HG03354 (cell line): ENCODE measurements around the gene SMYD3.

ENCODE experiments used
- ATAC-seq: cut with Tn5 transposase; IDR thresholded peaks from one replicate; pipeline ENCODE4 v1.9.1; 2021; ENCODE audit warnings: mild to moderate bottlenecking; ENCODE audit not compliant: unreplicated experiment, poor library complexity, severe bottlenecking

The SMYD3 gene

GRCh38 chr1:246517391-246517790, 10.3 kb upstream of the SMYD3 start:
- ATAC-seq: no peak

GRCh38 chr1:246516126-246516525, 9.0 kb upstream of the SMYD3 start:
- ATAC-seq: no peak

GRCh38 chr1:246515390-246516005, 8.4 kb upstream of the SMYD3 start:
- ATAC-seq: no peak

DNA sequence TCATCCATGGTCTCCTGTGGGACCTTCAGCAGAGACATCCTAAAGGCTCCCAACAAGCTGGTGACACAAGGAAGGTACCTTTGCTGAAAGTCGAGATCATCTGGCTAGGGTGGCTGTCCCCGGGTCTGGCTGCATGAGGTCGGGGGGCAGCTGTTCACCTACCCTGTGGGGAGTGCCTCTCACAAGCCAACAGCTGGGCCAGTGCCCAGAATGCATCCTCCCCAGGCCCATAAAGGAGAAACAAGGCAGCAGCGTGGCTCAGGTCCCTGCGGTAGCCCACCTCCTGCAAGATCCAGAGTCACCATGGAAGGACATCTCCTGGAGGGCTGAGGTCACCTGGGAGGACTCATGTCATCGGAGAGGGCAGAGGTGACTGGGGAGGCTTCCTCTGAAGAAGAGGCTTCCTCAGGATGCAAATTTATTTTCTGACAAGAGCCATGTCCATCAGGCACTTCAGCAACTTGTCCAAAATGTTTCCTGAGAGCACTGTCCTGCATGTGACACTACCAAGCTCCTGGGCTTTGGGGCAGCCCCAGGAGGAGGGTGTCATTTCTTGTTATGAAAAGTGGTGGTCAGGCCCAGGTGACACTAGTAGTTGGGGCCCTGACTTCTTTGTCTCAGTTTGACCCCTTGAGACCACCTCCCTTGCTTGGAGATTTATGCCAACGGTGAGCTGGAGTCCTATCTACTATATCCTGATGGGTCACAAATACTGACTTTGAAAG, 6.7 kb upstream of the SMYD3 start:
- no peak for ATAC-seq

- ATAC-seq: no peak
These were observed 6.0 kb upstream of the SMYD3 start for GRCh38 chr1:246513041-246513440.

DNA sequence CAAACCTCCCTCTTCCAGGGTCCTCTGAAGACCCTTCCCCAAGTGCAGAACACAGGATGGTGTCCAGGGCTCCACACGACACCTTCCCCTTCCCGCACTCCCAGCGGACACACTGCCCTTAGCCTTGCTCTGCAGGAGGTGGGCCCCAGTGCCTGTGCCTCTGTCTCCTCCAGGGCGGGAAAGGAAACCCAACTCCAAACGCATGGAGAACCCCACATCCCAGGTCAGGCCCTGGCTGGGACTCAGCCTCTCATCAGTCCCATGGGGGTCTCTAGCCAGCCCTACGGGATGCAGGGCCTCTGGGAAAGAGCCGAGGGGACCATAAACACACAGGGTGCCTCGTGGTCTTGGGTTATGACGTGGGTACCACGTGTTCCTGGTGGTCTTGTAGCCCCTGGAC, 5.6 kb upstream of the SMYD3 start:
- no peak for ATAC-seq

DNA sequence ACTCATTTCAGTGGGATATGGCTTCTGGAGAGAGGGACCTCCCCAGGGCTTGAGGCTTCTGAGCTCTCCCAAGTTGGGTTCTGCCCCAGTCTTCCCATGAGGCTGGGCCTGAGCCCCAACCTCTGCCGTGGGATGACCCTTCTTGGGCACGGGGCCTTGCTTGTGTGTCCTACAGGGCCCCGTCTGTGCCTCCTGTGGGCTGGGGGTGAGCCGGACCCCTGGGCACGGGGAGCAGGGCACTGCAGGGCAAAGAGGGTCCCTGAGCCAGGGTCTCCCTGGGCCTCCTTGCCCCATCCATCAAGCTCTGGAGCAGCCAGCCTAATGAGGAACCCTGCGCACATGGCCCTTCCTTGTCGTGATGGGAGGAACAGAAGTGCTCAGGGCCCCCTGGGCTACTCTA, 5.2 kb upstream of the SMYD3 start:
- ATAC-seq: no peak

DNA sequence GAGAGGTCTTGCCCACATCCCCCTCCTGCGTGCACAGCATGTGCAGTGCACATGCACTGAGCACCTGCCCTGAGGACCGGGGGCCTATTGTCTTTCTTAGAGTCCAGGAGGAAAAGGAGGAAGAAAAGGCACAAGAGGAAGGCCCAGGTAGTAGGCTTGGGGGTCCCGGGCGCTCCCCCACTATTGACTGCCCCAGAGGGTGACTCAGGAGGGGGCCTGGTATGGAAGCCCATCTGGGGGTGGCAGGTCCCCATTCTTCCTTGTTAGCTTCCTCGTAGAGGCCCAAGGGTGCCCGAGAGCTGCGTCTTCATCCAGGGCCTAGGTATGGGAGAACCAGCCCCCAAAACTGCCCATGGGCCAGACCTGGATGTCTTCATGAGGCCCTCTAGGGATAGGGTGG, 4.1 kb upstream of the SMYD3 start:
- ATAC-seq: no peak

GRCh38 chr1:246510147-246511030, 3.3 kb upstream of the SMYD3 start:
- ATAC-seq: no peak

DNA sequence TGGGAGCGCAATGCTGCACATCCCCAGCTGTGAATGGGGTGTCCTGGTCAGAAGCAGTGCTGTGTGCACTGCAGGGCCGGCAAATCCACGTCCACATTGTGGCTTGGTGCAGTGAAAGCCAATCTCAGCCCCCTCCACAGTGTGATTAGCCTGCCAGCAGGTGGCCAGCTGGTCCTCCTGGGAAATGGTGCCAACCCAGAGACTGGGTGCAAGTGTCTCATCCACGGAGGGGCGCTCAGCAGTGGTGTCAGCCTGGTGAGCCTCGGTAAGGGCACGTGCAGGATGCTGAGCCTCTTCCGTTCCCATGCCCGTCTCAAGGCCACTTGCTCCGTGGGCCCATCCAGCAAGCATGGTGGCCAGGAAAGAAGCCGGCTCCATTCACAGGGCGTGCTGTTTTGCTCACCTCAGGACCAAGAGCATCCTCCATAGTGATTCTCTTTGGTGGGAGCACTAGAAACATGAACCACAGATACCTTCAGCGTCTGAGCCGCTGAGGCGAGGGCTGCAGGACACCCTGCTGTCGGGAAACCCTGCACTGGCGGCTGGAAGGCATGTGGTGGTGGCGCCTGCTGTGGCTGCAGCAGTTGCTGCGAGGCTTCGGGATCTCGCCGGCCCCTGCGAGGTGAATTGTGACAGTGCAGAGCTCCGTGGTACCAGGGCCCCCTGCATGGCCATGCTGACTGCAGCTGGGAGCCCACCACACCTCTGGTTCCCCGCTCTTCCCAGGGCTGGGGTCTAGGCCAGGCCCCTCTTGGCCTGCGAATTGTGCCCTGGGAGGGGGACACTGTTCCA, 2.0 kb upstream of the SMYD3 start:
- ATAC-seq: no peak

GRCh38 chr1:246506367-246506673, 759 bp downstream of the SMYD3 start:
- peak; percentile 12 for ATAC-seq

- ATAC-seq: no peak
These were observed 3.7 kb downstream of the SMYD3 start for GRCh38 chr1:246503341-246503740.

DNA sequence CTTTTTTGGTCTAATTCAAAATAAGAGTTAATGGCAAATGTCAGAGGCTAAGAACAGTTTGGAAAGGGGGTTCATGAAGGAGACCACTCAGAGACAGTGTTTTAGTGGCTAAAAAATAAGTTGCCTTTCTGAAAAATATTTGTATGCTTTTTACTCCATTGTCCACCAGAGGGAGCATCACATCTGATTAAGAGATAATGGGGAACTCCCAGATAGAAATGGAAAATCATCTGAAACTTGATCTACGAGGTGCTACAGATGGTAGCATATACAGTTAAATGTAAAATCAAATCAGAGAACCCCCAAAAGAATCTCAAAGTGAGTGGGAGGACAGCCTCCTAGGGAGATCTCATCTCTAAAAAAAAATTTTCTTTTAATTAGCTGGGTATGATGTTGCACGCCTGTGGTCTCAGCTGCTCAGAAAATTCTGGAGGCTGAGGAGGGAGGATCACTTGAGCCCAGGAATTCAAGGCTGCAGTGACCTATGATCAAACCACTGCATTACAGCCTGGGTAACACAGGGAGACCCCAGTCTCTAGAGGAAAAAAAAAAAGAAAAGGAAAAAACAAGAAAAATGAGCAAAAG, 9.7 kb downstream of the SMYD3 start:
- ATAC-seq: peak; percentile 82

- no peak for ATAC-seq
These were observed 14.4 kb downstream of the SMYD3 start for GRCh38 chr1:246492611-246493245.

DNA sequence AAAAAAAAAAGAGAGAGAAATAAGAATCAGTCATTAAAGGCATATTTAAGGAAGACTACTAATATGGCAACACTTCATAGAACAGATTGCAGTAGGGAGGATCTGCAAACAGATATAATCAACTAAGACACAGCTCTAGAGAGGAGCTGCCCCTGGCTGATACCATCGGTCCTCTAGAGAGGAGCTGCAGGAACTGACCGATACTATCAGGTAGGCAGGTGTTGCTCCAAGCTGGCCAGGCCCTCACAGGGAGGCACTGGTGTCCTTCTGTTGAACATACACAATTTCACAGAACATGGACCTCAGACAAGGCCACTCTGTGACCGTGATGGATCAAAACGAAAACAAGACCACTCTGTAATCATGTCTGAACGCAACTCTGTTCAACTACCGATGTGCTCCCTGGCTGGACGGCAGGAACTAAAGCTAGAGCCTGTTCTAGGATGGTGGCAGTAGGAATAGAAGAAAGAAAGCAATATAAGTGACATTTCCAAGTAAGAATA, 15.5 kb downstream of the SMYD3 start:
- ATAC-seq: no peak

DNA sequence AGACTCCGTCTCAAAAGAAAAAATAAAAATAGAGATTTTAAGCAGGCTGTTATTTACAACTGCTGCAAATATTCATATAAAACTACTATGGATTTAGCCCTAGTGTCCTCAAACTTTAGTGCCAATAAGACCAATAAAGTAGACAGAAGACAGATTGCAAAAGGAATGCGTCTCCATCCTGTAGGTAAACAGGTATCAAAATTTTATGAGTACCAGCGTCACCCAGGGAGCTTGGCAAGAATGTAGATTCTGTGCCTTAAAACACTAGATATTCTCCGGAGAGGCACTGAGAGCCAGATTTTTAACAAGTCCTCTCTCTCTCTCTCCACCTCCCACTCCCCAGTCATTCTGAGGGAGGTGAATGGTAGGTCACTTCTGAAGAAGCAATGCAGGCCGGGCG, 18.4 kb downstream of the SMYD3 start:
- ATAC-seq: no peak

- no peak for ATAC-seq
These were observed 23.5 kb downstream of the SMYD3 start for GRCh38 chr1:246483569-246483933.

GRCh38 chr1:246482805-246483568, 24.1 kb downstream of the SMYD3 start:
- ATAC-seq: peak; percentile 76

- ATAC-seq: no peak
These were observed 28.0 kb downstream of the SMYD3 start for GRCh38 chr1:246479061-246479460.
